HUES64 (cell line): ENCODE results near the gene BTN2A1.
"Not testable (repeated sequence)": the region's sequence is repeated elsewhere in the genome, so short reads cannot be mapped to it uniquely, and the experiment has no call there.

ENCODE experiments used
- H3K27ac ChIP-seq: 2 replicates; pipeline ENCODE4 v1.7.0; 2013; ENCODE audit warnings: low read depth, low read length, inconsistent platforms
- H3K27me3 ChIP-seq: 2 replicates; pipeline ENCODE4 v1.6.1; 2013; ENCODE audit warnings: mild to moderate bottlenecking, low read length; ENCODE audit not compliant: insufficient read depth
- H3K36me3 ChIP-seq: 2 replicates; pipeline ENCODE4 v1.6.1; 2013; ENCODE audit warnings: mild to moderate bottlenecking, low read length; ENCODE audit not compliant: insufficient read depth
- H3K4me1 ChIP-seq: 2 replicates; pipeline ENCODE4 v1.6.1; 2013; ENCODE audit warnings: mild to moderate bottlenecking, low read length, moderate library complexity; ENCODE audit not compliant: insufficient read depth
- H3K4me3 ChIP-seq: 2 replicates; pipeline ENCODE4 v1.5.1; 2013; ENCODE audit warnings: mild to moderate bottlenecking, low read length, moderate library complexity
- H3K9ac ChIP-seq: 2 replicates; pipeline ENCODE4 v1.6.1; 2013; ENCODE audit warnings: mild to moderate bottlenecking, low read depth, low read length
- H3K9me3 ChIP-seq: 2 replicates; pipeline ENCODE4 v1.6.1; 2013; ENCODE audit warnings: low read depth, low read length; ENCODE audit not compliant: insufficient read depth
- WGBS: fragments of 150-250, 120-280 bp; methylation state at CpG from one replicate; pipeline ENCODE4 v1.1.7; 2013; ENCODE audit warnings: missing lambda C conversion rate; 5-methylcytosine and 5-hydroxymethylcytosine counted together

BTN2A1 gene

GRCh38 chr6:26433680-26434079 lies 24.1 kb upstream of the BTN2A1 start:
- H3K4me3 ChIP-seq, H3K4me1 ChIP-seq, H3K27ac ChIP-seq, H3K27me3 ChIP-seq, H3K9ac ChIP-seq: not testable (repeated sequence)
- 90% methylated on average over 8 of the region's 8 CpGs for WGBS
- Histone ChIP-seq H3K36me3 (peaks cover 20% of the 10 kb centered on the region), H3K9me3 (0 out of 2 replicates have a peak, but pooled peaks cover 13% of the 10 kb centered on the region)

GRCh38 chr6:26436018-26436417 lies 21.7 kb upstream of the BTN2A1 start:
- no peaks in the 10 kb centered on the region for H3K27me3 ChIP-seq
- no peak overlapping the region for H3K4me3 ChIP-seq
- no peak overlapping the region for H3K27ac ChIP-seq
- no peaks in the 10 kb centered on the region for H3K4me1 ChIP-seq
- whole genome bisulfite sequencing = over 99% methylated on average over 4 of the region's 4 CpGs
- 0 out of 2 replicates have a peak, but pooled peaks cover 13% of the 10 kb centered on the region for H3K9me3 ChIP-seq
- peaks cover 14% of the 10 kb centered on the region for H3K36me3 ChIP-seq
- H3K9ac ChIP-seq = no peak overlapping the region

- no peaks in the 10 kb centered on the region for H3K4me1 ChIP-seq
- H3K9me3 ChIP-seq = 0 out of 2 replicates have a peak, but pooled peaks cover 13% of the 10 kb centered on the region
- no peak overlapping the region for H3K27ac ChIP-seq
- no peaks in the 10 kb centered on the region for H3K27me3 ChIP-seq
- 86% methylated on average over 1 of the region's 1 CpG for WGBS
- no peak overlapping the region for H3K4me3 ChIP-seq
- no peak overlapping the region for H3K9ac ChIP-seq
- no peaks in the 10 kb centered on the region; the same call in 1 of the 2 replicates for H3K36me3 ChIP-seq
These were observed 20.2 kb upstream of the BTN2A1 start for GRCh38 chr6:26437550-26437949.

GRCh38 chr6:26438000-26438399 lies 19.8 kb upstream of the BTN2A1 start:
- Histone ChIP-seq H3K9ac (no peak overlapping the region), H3K36me3 (no peaks in the 10 kb centered on the region), H3K4me3 (no peak overlapping the region), H3K4me1 (no peaks in the 10 kb centered on the region), H3K27ac (no peak overlapping the region), H3K27me3 (no peaks in the 10 kb centered on the region), H3K9me3 (0 out of 2 replicates have a peak, but pooled peaks cover 13% of the 10 kb centered on the region)
- 96% methylated on average over 1 of the region's 1 CpG for WGBS

- 91% methylated on average over 7 of the region's 7 CpGs for WGBS
- no peaks in the 10 kb centered on the region for H3K4me1 ChIP-seq
- H3K27ac ChIP-seq = no peak overlapping the region
- H3K36me3 ChIP-seq = no peaks in the 10 kb centered on the region
- no peaks in the 10 kb centered on the region for H3K27me3 ChIP-seq
- H3K9ac ChIP-seq = no peak overlapping the region
- H3K4me3 ChIP-seq = no peak overlapping the region
- 0 out of 2 replicates have a peak, but pooled peaks cover 5% of the 10 kb centered on the region for H3K9me3 ChIP-seq
These were observed 18.3 kb upstream of the BTN2A1 start for GRCh38 chr6:26439151-26440125.

GRCh38 chr6:26440977-26441358 lies 16.8 kb upstream of the BTN2A1 start:
- WGBS = 86% methylated on average over 1 of the region's 2 CpGs
- Histone ChIP-seq H3K4me3 (no peak overlapping the region), H3K4me1 (no peaks in the 10 kb centered on the region), H3K27ac (no peak overlapping the region), H3K9ac (no peak overlapping the region), H3K36me3 (no peaks in the 10 kb centered on the region), H3K27me3 (no peaks in the 10 kb centered on the region), H3K9me3 (no peaks in the 10 kb centered on the region)

GRCh38 chr6:26441977-26442376 lies 15.8 kb upstream of the BTN2A1 start:
- H3K27me3 ChIP-seq = no peaks in the 10 kb centered on the region
- H3K4me1 ChIP-seq = no peaks in the 10 kb centered on the region
- H3K36me3 ChIP-seq = no peaks in the 10 kb centered on the region
- no peak overlapping the region for H3K4me3 ChIP-seq
- 91% methylated on average over 5 of the region's 5 CpGs for WGBS
- no peaks in the 10 kb centered on the region for H3K9me3 ChIP-seq
- no peak overlapping the region for H3K27ac ChIP-seq
- H3K9ac ChIP-seq = no peak overlapping the region

- Histone ChIP-seq H3K27me3 (no peaks in the 10 kb centered on the region), H3K9ac (no peak overlapping the region), H3K36me3 (no peaks in the 10 kb centered on the region), H3K4me3 (no peak overlapping the region), H3K27ac (no peak overlapping the region), H3K4me1 (no peaks in the 10 kb centered on the region), H3K9me3 (no peaks in the 10 kb centered on the region)
- 90% methylated on average over 5 of the region's 5 CpGs for WGBS
These were observed 11.7 kb upstream of the BTN2A1 start for GRCh38 chr6:26445934-26446667.

GRCh38 chr6:26447257-26447656 lies 10.5 kb upstream of the BTN2A1 start:
- H3K36me3 ChIP-seq = no peaks in the 10 kb centered on the region
- H3K27ac ChIP-seq = no peak overlapping the region
- no peak overlapping the region for H3K4me3 ChIP-seq
- H3K27me3 ChIP-seq = no peaks in the 10 kb centered on the region
- no peaks in the 10 kb centered on the region for H3K9me3 ChIP-seq
- H3K9ac ChIP-seq = no peak overlapping the region
- H3K4me1 ChIP-seq = no peaks in the 10 kb centered on the region
- 90% methylated on average over 5 of the region's 5 CpGs for WGBS

GRCh38 chr6:26450240-26450639 lies 7.5 kb upstream of the BTN2A1 start:
- H3K4me3 ChIP-seq = no peak overlapping the region
- 89% methylated on average over 1 of the region's 3 CpGs for WGBS
- H3K27me3 ChIP-seq = no peaks in the 10 kb centered on the region
- no peaks in the 10 kb centered on the region for H3K36me3 ChIP-seq
- H3K4me1 ChIP-seq = no peaks in the 10 kb centered on the region
- H3K9me3 ChIP-seq = no peaks in the 10 kb centered on the region
- no peak overlapping the region for H3K27ac ChIP-seq
- H3K9ac ChIP-seq = no peak overlapping the region

- no CpG with 5 or more reads among the region's 1 CpG for WGBS
- Histone ChIP-seq H3K4me3 (no peak overlapping the region), H3K36me3 (no peaks in the 10 kb centered on the region), H3K27ac (no peak overlapping the region), H3K27me3 (no peaks in the 10 kb centered on the region), H3K9me3 (no peaks in the 10 kb centered on the region), H3K9ac (no peak overlapping the region), H3K4me1 (peaks cover 5% of the 10 kb centered on the region; the same call in 1 of the 2 replicates)
These were observed 5.0 kb upstream of the BTN2A1 start for GRCh38 chr6:26452631-26453235.
